Lower lobe of right lung (tissue), 1 donor: ENCODE results near the gene MYL3. TPM values are rescaled to one million over a fixed set of nuclear protein-coding genes. Genes with fewer than 3 reads are reported as not detected.

Experiments used
- total RNA-seq: library from RNA; stranded (reverse); fragmentation: NEBNext Ultra II Directional; extraction: Animal tissue kit (Norgen Biotek cat#: 25700); gene quantifications from one replicate; pipeline ENCODE4 v1.2.1, GENCODE V29; 2021
- donor health status: DM: no; HTN: yes; CAD: no; lungs with severe emphysema.

The MYL3 gene
- total RNA-seq, 1 donor from 2014 or later = 2.0 TPM

Other genes starting within 250 kb of the MYL3 start
- gene ALS2CL, start 169.8 kb downstream of the MYL3 start, total RNA-seq = 59.7 TPM
- gene TMIE, start 162.1 kb downstream of the MYL3 start, total RNA-seq = 1.0 TPM
- gene PRSS50, start 145.6 kb downstream of the MYL3 start, total RNA-seq = 0.41 TPM
- gene PTH1R, start 14.3 kb upstream of the MYL3 start, total RNA-seq = 14.5 TPM
- gene CCDC12, start 113.3 kb upstream of the MYL3 start, total RNA-seq = 42.9 TPM
- 97.0 TPM for gene NBEAL2, start 116.2 kb upstream of the MYL3 start, total RNA-seq